Renal pelvis (tissue), 4 donors: ENCODE measurements around the gene HCN2. TPM values are rescaled to one million over a fixed set of nuclear protein-coding genes. Genes with fewer than 3 reads are reported as not detected.

ENCODE experiments used
- DNase-seq: peaks from one replicate; pipeline ENCODE4 v3.0.0-alpha.2; 2013
- polyA plus RNA-seq, 3 donors: library from polyadenylated mRNA; unstranded; fragments of 120-200 nt; gene quantifications; one replicate each; pipeline ENCODE4 v1.2.1, GENCODE V29; 2013; ENCODE audit not compliant: insufficient read length in 3 of 3

Gene HCN2
- polyA plus RNA-seq, 3 donors, result 0.27 to 0.48 (median 0.30) TPM

- DNase-seq, result peak; percentile 46
Measured at GRCh38 chr19:570937-571565, 18.6 kb upstream of the HCN2 start.

- DNase-seq, result peak; percentile 55
Measured at GRCh38 chr19:571566-571974, 18.1 kb upstream of the HCN2 start.

GRCh38 chr19:572140-572742 lies 17.4 kb upstream of the HCN2 start, which contains the start of gene BSG:
Gene BSG (plus strand): TSS chr19:572596. CDS start chr19:572635, 39 bp downstream.
- peak; percentile 98 for DNase-seq

GRCh38 chr19:572743-573518 lies 16.8 kb upstream of the HCN2 start:
- DNase-seq, result no peak

- no peak for DNase-seq
Measured at GRCh38 chr19:573519-573825, 16.2 kb upstream of the HCN2 start.

GRCh38 chr19:574658-575526 lies 14.8 kb upstream of the HCN2 start:
- DNase-seq, result no peak

GRCh38 chr19:575527-576506 lies 13.9 kb upstream of the HCN2 start:
- DNase-seq, result no peak

GRCh38 chr19:576768-577438 lies 12.8 kb upstream of the HCN2 start:
- DNase-seq, result no peak

- no peak for DNase-seq
Measured at GRCh38 chr19:577439-578392, 12.0 kb upstream of the HCN2 start.

GRCh38 chr19:579111-579841 lies 10.4 kb upstream of the HCN2 start:
- DNase-seq, result no peak

- DNase-seq, result no peak
Measured at GRCh38 chr19:579842-580155, 9.9 kb upstream of the HCN2 start.

- DNase-seq, result no peak
Measured at GRCh38 chr19:580274-580835, 9.3 kb upstream of the HCN2 start.

GRCh38 chr19:581399-582111 lies 8.1 kb upstream of the HCN2 start:
- DNase-seq, result no peak

- no peak for DNase-seq
Measured at GRCh38 chr19:582497-583197, 7.0 kb upstream of the HCN2 start.

GRCh38 chr19:583198-583967 lies 6.3 kb upstream of the HCN2 start:
- DNase-seq, result no peak

- DNase-seq, result no peak
Measured at GRCh38 chr19:583968-584239, 5.8 kb upstream of the HCN2 start.
